GM19099 (cell line): Measurements from ENCODE around the gene SVBP.

Experiments
- POLR2A ChIP-seq: IDR thresholded peaks from 3 replicates; pipeline ENCODE4 v1.6.1; 2011; ENCODE audit warnings: low read depth; ENCODE audit not compliant: insufficient read length; ENCODE audit errors: extremely low read depth

The SVBP gene

DNA sequence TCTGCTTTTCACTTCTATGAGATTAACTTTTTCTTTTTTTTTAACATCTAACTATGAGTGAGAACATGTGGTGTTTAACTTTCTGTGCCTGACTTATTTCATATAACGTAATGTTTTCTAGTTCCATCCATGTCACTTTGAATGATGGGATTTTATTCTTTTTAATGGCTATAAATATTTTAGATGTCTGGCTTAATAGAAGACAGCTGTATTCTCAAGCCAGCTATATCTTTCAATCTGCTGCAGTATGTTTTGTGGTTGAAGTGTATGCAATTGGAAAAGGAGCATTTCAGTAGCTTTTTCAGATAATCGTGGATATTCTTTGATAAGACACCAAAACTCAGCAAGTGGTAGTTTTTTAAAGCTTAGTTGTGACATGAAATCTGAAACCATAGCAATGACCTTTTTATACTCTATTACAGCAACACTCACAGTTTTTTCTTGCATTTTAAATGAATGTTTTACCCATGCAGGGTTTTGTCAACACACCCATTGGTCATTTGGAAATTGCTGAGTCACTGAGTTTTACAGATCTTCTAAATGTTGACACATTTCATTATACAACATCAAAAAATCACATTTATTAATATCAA is 5.7 kb upstream of the SVBP start:
- TF ChIP-seq POLR2A: no peak

DNA sequence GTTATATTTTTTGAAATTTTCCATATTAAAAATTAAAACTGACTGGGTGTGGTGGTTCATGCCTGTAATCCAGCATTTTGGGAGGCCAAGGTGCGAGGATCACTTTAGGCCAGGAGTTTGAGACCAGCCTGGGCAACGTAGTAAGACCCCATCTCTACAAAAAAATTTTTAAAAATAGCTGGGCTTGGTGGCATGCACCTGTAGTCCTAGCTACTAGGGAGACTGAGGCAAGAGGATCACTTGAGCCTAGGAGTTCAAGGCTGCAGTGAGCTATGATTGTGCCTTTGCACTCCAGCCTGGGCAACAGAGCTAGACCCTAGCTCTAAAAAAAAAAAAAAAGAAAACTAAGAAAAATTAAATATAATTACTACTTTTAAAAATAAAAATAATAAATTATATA is 4.5 kb upstream of the SVBP start:
- TF ChIP-seq POLR2A: no peak

DNA sequence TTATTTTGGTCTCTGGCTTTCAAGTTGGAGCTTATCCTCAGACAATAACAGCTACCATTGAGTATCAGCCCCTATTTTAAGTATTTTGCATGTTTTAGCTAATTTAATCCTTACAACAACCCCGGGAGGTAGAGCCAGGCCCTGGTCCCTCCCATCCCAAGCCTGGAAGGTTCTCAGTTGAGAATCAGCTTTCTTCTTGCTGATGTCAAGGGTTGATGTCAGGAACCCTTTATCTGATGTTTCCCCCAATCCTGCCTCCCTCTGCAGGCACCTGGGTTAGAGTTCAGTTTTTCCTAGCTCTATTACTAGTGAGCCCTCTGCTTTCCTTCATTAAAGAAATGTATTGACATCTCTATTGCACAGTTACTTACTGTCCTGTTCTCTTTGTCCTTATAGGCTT is 3.6 kb upstream of the SVBP start:
- TF ChIP-seq POLR2A: no peak

DNA sequence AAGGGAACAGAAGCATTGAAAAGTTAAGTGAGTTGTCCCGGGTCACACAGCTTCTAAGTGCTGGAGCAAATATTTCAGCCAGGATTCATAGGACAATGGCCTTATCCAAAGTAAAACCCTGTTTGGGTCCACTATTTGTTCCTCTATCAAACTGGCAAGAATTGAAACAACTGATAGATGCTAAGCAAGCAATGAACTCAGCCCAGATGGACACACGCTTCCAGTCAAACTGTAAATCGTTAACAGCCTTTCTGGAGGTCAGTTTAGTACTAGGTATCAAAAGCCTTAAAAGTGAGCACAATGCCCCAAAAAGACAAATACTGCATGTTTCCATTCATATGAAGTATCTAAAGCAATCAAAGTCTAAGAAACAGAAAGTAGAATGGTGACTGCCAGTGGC is 779 bp upstream of the SVBP start:
- TF ChIP-seq POLR2A: no peak

DNA sequence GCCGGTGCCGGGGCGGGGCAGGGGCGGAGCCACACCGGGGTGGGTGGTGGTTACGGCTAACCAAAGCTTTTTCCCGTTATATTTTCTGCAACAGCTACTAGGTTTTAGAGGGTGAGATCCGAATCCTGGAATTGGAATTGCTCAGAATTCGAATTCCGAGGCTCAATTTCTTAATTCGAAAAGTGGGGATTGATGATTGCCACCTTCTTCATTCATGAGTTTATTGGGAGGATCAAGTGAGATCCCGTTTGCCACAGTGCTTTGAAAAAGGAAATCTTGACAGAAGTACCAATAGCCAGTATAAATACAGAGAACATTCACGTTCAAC is 207 bp upstream of the SVBP start:
- no peak for TF ChIP-seq POLR2A

DNA sequence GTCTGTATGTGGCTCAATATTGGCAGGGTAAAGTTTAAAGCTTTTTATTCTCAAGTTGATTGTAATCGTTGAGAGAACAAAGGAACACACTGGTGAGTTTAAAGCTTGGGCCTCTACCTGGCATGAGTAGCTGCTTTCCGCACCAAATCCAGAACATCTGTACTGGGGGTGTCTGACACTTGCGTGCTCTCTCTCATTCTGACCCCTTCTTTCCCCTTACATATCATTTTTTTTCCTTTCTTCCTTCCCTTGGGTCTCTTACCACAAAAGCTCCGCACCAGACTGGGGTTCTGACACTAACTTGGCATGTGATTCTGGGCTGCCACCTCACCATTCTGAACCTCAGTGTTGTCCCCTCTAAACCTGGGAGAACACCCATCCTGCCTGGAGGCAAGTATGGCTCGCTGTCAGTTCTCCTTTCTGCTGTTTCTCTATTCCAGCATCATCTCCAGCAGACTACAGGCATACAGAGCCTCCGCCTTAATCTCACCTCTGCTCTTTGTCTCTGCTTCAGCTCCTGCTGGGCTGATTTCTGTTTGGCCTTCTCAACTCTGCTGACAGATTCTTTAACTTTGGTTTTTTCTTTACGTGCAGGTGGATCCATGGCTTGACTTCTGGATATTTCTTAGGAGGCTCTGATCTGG is 1.1 kb downstream of the SVBP start:
- no peak for TF ChIP-seq POLR2A

DNA sequence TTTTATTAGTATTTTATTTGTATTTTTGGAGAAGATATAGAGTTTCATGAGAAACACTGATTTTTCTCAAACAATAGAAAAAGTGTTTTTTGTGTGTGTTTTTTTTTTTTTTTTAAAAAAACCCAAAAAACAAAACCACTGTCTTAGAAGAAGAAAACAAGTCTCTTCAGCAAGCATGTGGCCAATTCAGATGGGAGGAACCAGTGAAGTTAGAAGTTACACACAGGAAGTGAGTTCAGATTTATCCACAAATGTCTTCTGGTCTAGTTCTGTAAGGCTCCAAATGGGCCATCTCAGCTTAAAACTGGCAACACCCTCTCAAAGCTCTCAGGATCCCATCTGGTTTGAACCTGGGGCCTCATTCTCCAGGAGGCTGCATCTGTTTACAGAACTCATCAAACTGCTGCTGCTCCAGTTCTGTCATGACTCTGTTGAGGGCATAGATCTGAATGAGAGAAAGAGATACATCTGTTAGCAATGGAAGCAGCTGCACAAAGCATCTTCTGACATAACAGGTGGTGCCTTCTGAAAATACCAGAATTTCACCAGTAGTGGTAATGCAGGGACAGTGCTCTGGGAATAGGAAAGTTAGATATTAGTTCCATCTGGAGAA is 10.0 kb downstream of the SVBP start:
- TF ChIP-seq POLR2A: no peak

DNA sequence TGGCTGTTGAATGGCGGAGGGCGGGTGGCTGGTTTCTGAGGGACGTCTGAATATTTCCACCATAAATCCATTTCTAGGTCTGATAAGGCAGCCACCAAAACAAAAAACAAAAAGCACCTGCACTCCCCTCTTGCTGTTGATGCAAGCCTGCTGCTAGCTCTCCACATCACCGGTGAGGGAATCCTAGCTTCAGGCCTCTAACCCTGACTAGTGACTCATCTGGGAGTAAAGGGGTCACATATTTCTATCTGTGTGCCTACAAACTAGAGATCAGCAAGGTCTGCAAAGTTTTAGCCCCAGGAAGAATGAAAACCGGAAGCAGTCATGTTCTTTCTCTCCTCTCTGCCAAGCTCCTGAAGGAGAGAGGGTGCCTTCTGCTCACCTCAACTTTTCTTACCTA is 10.6 kb downstream of the SVBP start:
- no peak for TF ChIP-seq POLR2A

DNA sequence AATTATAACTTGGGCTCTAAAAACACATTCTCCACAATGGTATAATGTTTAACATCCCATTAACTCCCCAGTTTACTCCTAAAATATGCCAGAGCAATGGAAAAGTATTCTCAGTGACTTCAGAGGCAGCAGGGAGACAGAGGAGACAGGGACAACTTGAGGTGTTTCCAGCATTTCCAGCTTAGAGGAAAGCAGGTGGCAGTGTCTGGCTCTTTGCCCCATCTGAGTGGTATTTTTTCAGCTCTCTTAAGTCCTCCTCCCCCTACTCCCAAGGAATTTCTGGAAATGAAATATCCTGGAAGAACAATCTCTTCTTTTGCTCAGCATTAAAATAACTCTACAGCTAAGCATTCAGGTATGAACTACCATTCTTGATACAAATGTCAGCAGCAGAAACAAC is 11.0 kb downstream of the SVBP start:
- no peak for TF ChIP-seq POLR2A

DNA sequence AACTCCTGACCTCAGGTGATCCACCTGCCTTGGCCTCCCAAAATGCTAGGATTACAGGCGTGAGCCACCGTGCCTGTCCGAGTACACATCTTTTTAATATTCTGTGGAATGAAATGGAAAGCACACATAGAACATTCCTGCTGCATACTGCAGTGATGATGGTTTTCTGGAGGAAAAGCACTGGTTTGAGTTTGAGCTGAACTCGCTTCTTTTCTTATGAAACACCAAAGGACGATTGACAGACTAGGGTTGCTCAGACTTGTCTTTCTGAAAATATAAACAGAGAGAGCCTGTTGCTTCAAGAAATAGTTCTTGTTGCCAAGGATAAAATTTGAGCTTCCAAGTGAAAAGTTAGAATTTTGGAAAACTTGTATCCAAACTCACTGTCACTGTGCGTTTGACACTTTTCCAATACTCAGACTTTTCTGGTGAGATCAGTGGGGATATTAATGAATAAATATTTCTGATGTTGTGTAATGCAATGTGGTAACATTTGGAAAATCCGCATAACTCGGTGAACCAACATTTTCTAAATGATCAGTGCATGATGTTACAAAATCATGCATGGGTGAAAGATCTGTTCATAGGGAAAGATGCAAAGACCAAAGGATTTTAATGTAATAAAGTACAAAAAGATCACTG is 15.2 kb downstream of the SVBP start:
- no peak for TF ChIP-seq POLR2A

DNA sequence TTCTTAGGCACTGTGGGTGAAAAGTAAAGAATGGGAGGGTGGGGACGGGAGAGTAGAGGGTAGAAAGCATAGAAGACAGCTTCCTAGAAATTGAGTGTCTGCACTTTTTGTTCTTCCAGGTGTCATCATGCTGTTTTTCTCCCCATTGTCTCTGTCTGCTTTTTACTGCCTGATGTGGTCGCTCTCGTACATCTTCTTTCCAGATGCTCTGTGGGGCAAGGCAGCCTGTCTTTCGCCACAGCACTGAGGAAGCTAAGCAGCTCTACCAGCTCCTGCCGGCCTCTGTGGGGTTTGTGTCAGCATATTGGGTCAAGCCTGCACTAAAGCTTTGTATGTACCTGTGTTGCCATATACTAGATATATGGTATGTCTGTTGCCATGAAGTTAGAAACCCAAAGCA is 19.2 kb downstream of the SVBP start:
- TF ChIP-seq POLR2A: no peak

DNA sequence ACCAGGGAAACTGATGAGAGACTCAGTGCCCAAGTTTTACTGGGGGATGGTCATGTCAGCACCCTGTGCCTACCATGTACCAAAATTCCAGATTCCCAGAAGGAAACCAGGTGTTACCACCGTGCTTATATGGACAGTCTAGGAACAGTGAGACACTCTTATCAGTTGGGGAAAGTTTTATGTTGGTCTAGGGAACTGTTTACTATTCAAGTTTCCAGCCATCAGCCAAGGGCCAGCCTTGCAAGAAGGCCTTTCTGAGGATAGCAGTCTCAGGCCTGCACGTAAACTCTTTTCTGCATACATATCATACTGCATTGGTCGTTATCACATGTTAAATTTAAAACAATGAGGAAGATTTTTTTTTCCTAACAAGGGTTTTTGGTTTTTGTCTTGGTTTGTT is 19.8 kb downstream of the SVBP start:
- no peak for TF ChIP-seq POLR2A

DNA sequence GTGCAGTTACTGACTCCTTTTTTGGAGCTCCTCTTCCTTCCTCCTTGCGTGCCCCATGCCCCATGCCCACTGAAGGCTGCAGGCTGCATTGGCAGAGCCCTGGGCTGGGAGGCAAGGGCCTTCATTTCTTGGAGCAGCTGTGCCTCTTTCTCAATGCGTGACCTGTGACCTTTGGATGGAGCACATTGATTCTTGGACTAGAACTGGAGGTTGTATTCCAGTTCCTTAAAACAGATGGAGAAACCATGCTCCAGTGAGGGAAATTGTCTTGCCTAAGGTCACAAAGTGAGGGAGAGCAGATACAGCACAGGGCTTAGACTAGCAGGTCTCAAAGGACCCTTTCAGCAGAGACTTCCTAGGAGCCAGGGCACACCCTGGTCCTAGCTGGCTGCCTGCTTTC is 23.4 kb downstream of the SVBP start:
- no peak for TF ChIP-seq POLR2A

DNA sequence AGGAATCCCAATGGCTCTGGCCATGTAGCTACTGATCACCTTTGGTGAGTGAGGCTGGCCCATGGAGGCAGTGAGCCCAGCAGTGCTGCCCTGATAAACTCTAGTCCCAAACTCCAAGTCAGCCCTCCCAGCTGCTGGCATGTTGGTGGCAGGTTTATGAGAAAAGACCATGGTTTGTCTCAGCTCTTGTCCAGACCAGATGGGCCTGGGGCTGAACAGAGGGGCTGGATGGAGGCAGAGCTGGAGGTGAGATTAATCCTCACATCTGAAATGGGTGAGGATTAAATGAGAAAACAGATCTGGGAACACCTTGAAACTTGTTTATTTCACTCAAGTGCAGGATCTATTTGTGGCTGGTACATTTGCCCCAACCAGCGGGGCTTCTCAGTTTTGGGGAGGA is 29.2 kb downstream of the SVBP start:
- no peak for TF ChIP-seq POLR2A

DNA sequence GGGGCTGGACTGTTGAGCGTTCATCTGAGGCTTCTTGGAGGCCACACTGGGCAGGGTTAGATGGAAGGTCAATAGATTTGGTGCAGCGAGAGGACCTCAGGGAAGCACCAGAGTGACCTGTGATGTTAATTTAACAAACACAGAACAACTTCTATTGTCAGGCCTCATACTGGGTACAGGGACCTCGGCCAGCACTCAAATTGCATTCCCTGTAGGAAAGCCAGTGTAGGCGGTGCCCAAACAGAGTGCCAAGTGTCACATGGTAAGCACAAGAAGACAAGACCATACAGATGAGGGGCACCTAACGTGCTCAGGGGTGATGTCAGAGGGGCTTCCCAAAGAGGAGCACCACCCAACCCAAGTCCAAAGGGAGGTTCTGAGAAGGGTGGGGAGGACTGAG is 31.1 kb downstream of the SVBP start:
- no peak for TF ChIP-seq POLR2A

DNA sequence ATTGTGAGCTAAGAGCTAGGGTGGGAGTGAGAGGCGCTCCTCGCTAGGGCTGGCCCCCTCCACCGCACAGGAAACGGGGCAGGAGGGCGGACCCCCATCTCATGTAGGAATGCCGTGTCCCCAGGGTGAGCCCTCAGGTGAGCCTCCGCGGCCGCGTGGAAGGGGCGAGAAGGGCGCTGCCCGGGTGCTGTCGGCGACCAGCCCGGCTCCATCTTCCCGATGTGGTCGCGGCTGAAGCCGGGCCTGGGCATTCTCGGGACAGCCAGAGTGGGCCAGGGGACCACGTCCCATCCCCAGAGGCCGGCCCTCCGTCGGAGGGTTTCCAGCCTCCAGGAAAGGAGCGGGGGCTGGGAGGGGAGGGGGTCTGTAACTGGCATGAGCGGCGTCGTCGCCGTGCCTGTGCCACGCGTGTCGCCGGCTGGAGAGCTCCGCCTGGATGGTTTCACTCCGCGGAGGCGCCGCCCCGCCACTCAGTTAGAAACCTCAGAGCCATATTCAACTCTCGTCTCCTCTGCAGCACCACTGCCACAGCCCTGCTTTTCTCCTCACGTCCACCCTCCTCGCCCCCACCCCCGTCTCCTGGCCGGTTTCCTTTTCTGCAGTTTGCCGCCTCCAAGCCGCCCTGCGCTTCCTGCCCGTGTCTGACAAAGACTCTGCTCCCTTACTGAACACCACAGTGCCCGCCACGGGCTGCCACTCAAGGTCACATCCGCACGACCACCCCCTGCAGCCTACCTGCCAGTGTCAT is 32.1 kb downstream of the SVBP start, which contains the start of gene TMEM269:
TSS of gene TMEM269 (plus strand) at position 46 of the 748 bp plus-strand sequence. CDS start 4,903 bp downstream, outside the sequence.
- no peak for TF ChIP-seq POLR2A

DNA sequence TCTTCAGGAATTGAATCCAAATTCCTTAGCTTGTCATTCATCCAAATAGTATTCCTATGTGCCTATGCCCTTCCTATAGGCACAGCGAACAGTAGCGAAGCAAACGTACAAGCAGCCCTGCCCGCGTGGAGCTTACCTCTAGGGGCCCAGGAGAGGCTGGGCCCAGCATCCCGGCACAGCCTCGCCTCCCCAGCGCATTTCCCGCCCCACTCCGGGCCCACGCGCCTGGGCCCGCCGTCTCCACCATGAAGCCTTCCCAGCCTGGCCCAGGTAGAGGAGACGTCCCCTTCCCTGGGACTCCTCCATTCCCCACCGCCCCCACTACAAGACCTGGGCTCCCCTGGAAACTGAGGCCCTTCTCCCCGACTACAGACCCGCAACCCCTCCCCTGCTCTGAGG is 32.7 kb downstream of the SVBP start:
- no peak for TF ChIP-seq POLR2A
